Stimulated activated effector memory CD8-positive, alpha-beta T cell treated with anti-CD3 and anti-CD28 coated beads, Interleukin-12 subunit alpha, Interleukin-12 subunit beta, amount 100 ng/mL, for 72 hours (primary cell): ENCODE measurements around the gene TSC22D1.

ENCODE experiments used
- ATAC-seq: fragments of 150-1000 bp; cut with Tn5 transposase; 2 replicates; pipeline ENCODE4 v1.10.0; 2021
- DNase-seq, 2 donors: peaks; one replicate each; pipeline ENCODE4 v3.0.0; 2021 to 2022; ENCODE audit warnings: low spot score in 2 of 2
- H3K27ac Mint-ChIP-seq: one replicate; pipeline ENCODE4 v1.8.0; 2022; ENCODE audit warnings: mild to moderate bottlenecking, mixed read lengths
- H3K36me3 Mint-ChIP-seq: one replicate; pipeline ENCODE4 v1.8.0; 2022; ENCODE audit warnings: mild to moderate bottlenecking, mixed read lengths
- H3K4me1 Mint-ChIP-seq: one replicate; pipeline ENCODE4 v1.8.0; 2022; ENCODE audit warnings: mixed read lengths
- H3K4me3 Mint-ChIP-seq: one replicate; pipeline ENCODE4 v1.8.0; 2022; ENCODE audit warnings: mild to moderate bottlenecking, mixed read lengths
- H3K9me3 Mint-ChIP-seq: one replicate; pipeline ENCODE4 v1.8.0; 2022; ENCODE audit warnings: mixed read lengths

The TSC22D1 gene

DNA sequence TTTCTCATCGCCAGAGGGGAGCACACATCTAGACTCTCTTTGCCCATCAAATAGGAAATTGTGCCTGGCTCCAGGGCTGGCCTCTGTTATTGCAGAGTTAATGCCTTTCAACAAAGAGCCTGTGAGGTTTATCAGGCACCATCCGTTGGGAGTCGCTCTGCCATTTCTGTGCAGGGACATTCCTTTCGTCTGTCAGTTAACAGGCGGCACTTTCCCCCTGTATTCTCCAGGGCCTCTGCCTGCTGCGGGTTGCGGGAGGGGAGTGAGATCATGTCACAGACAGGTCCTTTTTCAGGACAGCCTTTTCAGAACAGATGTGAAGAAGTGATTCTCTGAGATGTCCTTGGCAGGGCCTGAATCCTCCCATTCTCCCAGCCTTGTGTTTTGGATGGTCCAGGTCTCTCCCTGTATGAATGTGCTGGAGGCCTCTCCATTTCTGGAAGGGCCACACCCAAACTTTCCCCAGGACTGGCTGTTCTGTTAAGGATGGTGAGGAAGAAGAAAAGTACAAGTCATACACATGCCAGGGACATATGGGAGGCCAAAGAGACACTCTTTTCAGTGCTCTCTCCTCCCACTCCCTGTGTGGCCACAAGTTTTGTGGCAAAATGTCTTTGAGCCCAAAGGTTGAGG is 187.6 kb downstream of the TSC22D1 start:
- Mint-ChIP-seq H3K36me3 (no peaks in the 10 kb centered on the region), H3K9me3 (no peaks in the 10 kb centered on the region), H3K27ac (no peak overlapping the region), H3K4me3 (no peak overlapping the region), H3K4me1 (no peaks in the 10 kb centered on the region)
- no peak for ATAC-seq
- DNase-seq, result no peak

DNA sequence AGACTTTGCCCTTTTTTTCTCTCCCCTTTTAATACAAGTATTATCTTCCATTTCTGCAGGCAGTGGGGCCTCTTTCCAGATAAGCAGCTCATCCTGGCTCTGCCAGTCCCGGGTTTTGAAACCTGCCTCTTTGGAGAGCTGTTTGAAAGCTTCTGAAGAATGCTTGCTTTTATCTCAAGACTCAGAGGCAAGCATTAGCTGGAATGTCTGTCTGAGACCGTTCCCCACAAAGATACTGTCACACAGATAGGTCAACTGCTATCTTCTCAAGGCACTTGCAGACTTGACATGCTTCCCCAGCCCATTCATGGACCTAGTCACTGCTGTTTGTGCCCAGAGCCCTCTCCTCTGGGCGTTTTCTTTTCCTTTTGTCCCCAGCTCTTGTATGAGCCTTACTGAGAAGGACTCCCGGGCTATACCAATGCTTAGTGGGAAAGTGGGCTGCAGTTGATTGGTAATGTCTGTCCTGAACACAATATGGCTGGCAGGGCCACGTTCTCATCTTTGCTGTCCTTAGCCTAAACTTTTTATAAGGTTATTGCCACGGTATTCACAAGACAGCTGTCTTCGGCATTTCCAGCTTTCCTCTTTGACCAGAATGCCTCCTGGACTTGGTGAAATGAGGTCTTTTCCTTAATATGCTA is 189.1 kb downstream of the TSC22D1 start:
- H3K4me3 Mint-ChIP-seq, result no peak overlapping the region
- no peaks in the 10 kb centered on the region for H3K36me3 Mint-ChIP-seq
- DNase-seq (no peak), ATAC-seq (no peak)
- no peaks in the 10 kb centered on the region for H3K9me3 Mint-ChIP-seq
- no peak overlapping the region for H3K27ac Mint-ChIP-seq
- H3K4me1 Mint-ChIP-seq, result no peaks in the 10 kb centered on the region

DNA sequence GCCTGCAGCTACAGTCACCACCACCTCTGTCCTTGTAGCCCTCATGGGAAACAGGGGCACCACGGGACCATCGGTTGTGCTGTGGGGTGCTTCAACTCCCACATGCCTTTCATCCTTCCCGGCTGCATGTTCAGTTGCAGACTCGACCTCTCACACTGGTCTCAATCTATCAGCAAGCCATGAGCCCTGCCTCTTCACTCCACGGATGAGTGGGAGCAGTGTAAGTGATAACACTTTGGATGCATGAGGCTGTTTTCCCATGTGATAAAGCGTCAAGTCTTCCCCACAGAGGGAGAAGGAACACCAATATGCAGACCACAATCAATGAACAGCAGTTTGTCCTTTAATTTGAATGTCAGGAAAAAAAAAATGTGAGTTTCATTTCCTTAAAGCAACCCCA is 190.3 kb downstream of the TSC22D1 start:
- DNase-seq (no peak), ATAC-seq (no peak)
- Mint-ChIP-seq H3K4me3 (no peak overlapping the region), H3K27ac (no peak overlapping the region), H3K9me3 (no peaks in the 10 kb centered on the region), H3K4me1 (no peaks in the 10 kb centered on the region), H3K36me3 (no peaks in the 10 kb centered on the region)

DNA sequence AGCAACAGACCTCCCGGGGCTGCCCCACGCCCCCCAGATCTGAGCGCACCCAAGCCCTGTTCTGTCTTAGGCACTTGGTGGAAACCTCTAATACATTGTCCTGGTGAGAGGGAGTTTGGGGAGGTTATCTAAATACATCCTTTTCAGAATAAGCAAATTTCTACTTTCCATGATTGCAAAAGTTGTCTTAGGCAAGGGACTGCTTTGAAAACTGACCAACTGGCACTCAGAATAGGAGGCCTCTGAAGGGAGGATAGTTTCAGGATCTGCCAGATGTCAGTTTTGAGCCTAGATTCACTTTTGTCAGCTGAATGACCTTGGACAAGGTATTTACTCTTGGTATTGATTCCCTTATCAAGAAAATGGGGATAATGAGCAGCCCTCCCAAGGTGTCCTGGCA is 190.7 kb downstream of the TSC22D1 start:
- no peak for DNase-seq
- Mint-ChIP-seq H3K4me3 (no peak overlapping the region), H3K27ac (no peak overlapping the region), H3K9me3 (no peaks in the 10 kb centered on the region), H3K4me1 (no peaks in the 10 kb centered on the region), H3K36me3 (no peaks in the 10 kb centered on the region)
- no peak for ATAC-seq

DNA sequence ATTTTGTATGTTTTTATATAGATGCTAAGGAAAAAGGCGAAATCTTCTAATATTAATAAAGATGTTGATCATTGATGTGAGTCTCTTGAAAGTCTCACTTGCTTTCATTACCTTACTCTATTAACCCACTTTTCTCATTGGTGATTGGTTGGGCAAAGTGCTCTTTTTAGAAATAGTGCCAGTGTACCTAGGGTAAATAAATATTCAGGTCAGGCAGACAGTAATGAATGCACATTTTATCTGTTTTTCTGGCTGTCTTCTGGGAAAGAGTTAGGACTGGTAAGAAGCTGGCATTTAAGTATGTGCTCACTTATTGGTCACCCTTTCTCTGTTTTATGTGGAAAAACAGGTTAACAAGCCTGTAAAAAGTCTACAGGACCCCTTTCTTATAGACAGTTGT is 191.4 kb downstream of the TSC22D1 start:
- Mint-ChIP-seq H3K27ac (no peak overlapping the region), H3K9me3 (no peaks in the 10 kb centered on the region), H3K4me1 (no peaks in the 10 kb centered on the region), H3K36me3 (no peaks in the 10 kb centered on the region), H3K4me3 (no peak overlapping the region)
- DNase-seq, result no peak
- no peak for ATAC-seq

DNA sequence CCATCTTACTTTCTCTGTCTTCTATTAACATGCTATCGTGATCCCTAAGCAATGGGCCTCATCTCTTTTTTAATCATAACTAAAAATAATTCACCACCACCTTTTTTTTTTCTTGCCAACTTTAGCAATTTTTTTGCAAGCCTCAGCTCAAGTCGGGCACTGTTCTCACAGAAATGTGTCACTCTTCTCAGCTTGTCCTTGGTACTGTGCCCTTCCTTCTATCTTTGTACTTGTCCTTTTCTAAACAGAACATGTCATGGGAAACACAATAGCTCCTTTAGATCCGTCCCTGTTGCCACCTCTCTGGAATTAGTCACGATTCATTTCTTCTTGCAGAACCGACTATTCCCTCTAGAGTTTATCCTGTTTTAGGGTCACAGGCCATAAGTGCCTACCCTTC is 192.2 kb downstream of the TSC22D1 start:
- no peak overlapping the region for H3K27ac Mint-ChIP-seq
- ATAC-seq (no peak), DNase-seq (no peak)
- no peak overlapping the region for H3K4me3 Mint-ChIP-seq
- no peaks in the 10 kb centered on the region for H3K9me3 Mint-ChIP-seq
- H3K4me1 Mint-ChIP-seq, result no peaks in the 10 kb centered on the region
- no peaks in the 10 kb centered on the region for H3K36me3 Mint-ChIP-seq

DNA sequence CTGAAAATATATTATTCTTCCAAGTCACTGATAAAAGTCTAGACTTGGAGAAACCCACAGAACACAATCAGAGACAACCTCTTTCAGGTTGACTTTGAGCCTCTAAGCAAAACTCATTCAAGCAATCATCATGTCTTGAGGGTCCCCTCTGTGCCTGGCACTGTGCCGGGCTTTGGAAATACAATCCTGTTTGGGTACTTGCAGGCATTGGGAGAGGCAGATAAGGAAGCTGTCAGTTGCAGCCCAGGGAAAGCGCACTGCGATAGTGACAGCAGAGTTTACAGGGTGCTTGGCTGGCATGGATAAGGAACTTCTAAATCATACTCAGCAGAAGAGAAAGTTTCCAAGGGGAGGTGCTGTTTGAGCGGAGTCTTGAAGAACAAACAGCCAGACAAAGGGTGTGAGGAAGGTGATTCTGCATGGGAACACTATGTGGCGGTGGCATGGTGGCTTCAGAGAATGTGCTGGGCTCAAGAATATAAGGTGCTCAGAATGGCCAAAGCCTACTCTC is 193.4 kb downstream of the TSC22D1 start:
- no peak overlapping the region for H3K4me3 Mint-ChIP-seq
- no peak overlapping the region for H3K27ac Mint-ChIP-seq
- ATAC-seq (no peak), DNase-seq (no peak)
- no peaks in the 10 kb centered on the region for H3K9me3 Mint-ChIP-seq
- H3K4me1 Mint-ChIP-seq, result no peaks in the 10 kb centered on the region
- H3K36me3 Mint-ChIP-seq, result no peaks in the 10 kb centered on the region
